DOHH2 (cell line): ENCODE measurements around the gene SH2D6.

Source experiments
- H3F3A ChIP-seq: fragments of 200-600 bp; sonication (generic), shearing (Covaris generic); 2 replicates; pipeline ENCODE4 v1.6.0; 2016; ENCODE audit warnings: antibody characterized with exemption, mild to moderate bottlenecking; ENCODE audit not compliant: control insufficient read depth, insufficient read depth
- H3K27ac ChIP-seq: fragments of 200-600 bp; sonication (generic); 2 replicates; pipeline ENCODE4 v1.5.1; 2014; ENCODE audit warnings: low read depth, mild to moderate bottlenecking, low read length, moderate library complexity
- H3K27me3 ChIP-seq: fragments of 200-600 bp; sonication (generic); 2 replicates; pipeline ENCODE4 v1.6.1; 2014; ENCODE audit warnings: mild to moderate bottlenecking, low read length, mixed read lengths; ENCODE audit not compliant: control insufficient read depth
- H3K36me3 ChIP-seq: fragments of 200-600 bp; sonication (generic); 2 replicates; pipeline ENCODE4 v1.6.1; 2014; ENCODE audit warnings: mild to moderate bottlenecking, low read length, moderate library complexity, mixed read lengths; ENCODE audit not compliant: control insufficient read depth
- H3K4me1 ChIP-seq: fragments of 200-600 bp; sonication (generic); 2 replicates; pipeline ENCODE4 v1.6.1; 2014; ENCODE audit warnings: mild to moderate bottlenecking, low read length, mixed read lengths; ENCODE audit not compliant: control insufficient read depth
- H3K4me2 ChIP-seq: fragments of 200-600 bp; sonication (generic); 2 replicates; pipeline ENCODE4 v1.6.0; 2014; ENCODE audit warnings: mild to moderate bottlenecking, low read length, moderate library complexity
- H3K4me3 ChIP-seq: fragments of 200-600 bp; sonication (generic); 2 replicates; pipeline ENCODE4 v1.5.1; 2014; ENCODE audit warnings: mild to moderate bottlenecking, low read length, mixed read lengths
- H3K79me2 ChIP-seq: fragments of 200-600 bp; sonication (generic); 2 replicates; pipeline ENCODE4 v1.6.1; 2014; ENCODE audit warnings: mild to moderate bottlenecking, low read length, mixed read lengths; ENCODE audit not compliant: control insufficient read depth
- H3K9me2 ChIP-seq: fragments of 200-600 bp; sonication (generic); replicated peaks from 2 replicates; pipeline ENCODE4 v1.6.1; 2014; ENCODE audit warnings: mild to moderate bottlenecking, low read length, mixed read lengths; ENCODE audit not compliant: control insufficient read depth
- H3K9me3 ChIP-seq: fragments of 200-600 bp; sonication (generic); 2 replicates; pipeline ENCODE4 v1.6.1; 2014; ENCODE audit warnings: antibody characterized with exemption, low read length, mixed read lengths; ENCODE audit not compliant: control insufficient read depth, insufficient read depth
- H4K20me1 ChIP-seq: fragments of 200-600 bp; sonication (generic); 2 replicates; pipeline ENCODE4 v1.6.0; 2014; ENCODE audit warnings: low read depth, mild to moderate bottlenecking, antibody characterized with exemption, low read length, moderate library complexity; ENCODE audit not compliant: control insufficient read depth, insufficient read depth
- CTCF ChIP-seq: fragments of 200-600 bp; sonication (generic); IDR thresholded peaks from one replicate; pipeline ENCODE4 v1.5.1; 2014; ENCODE audit warnings: antibody characterized with exemption, mild to moderate bottlenecking, low read depth, low read length; ENCODE audit not compliant: poor library complexity, severe bottlenecking
- EZH2phosphoT487 ChIP-seq: fragments of 200-600 bp; sonication (generic); IDR thresholded peaks from 2 replicates; pipeline ENCODE4 v1.6.1; 2017; ENCODE audit warnings: borderline replicate concordance, mild to moderate bottlenecking, antibody characterized with exemption, low read length, moderate library complexity, mixed read lengths

Gene SH2D6

GRCh38 chr2:85428343-85428881 lies 9.9 kb downstream of the SH2D6 start:
- H3K4me2 ChIP-seq: no peak overlapping the region
- no peaks in the 10 kb centered on the region for H3K79me2 ChIP-seq

DNA sequence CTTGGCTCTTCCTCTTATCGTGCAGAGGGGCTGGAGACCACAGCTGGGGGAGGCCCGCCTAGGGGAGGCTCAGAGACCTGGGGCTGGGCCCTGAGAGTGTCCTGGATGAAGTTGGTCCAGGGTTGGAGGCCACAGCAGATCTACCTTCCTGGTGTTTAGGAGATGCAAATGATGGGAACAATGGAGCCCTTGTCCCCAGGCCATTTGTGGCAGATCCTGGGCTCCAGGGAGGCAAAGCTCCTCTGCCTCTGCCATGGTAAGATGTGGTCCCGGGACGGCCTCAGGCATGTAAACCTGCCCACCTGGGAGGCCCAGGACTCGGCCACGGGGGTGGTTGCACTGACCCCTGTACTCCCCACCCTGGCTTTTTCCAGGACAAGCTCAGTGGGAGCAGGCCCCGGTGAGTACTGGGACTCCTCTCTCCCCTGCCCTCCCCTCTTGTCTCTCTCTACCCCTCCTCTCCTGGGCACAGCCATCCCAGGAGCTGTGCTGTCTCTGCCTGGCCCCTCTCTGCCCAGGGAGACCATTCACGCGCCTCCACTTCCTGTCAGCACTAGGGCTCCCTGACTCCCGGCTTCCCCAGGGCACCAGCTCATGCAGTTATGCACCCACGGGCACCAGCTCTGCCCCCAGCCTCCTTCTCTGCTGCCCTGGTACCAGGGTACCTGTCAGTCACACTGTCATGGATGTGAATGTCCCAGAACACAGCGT lies 10.9 kb downstream of the SH2D6 start:
- H3K4me2 ChIP-seq: no peak overlapping the region
- H3K4me3 ChIP-seq: no peak overlapping the region
- H3K4me1 ChIP-seq: peaks cover 6% of the 10 kb centered on the region; the same call in 1 of the 2 replicates
- no peaks in the 10 kb centered on the region for H3K9me2 ChIP-seq
- no peaks in the 10 kb centered on the region for H3K79me2 ChIP-seq
- no peaks in the 10 kb centered on the region for H4K20me1 ChIP-seq
- H3K27me3 ChIP-seq: no peaks in the 10 kb centered on the region
- no peaks in the 10 kb centered on the region for H3F3A ChIP-seq
- H3K36me3 ChIP-seq: no peaks in the 10 kb centered on the region
- H3K27ac ChIP-seq: no peak overlapping the region
- no peaks in the 10 kb centered on the region for H3K9me3 ChIP-seq
- no peak for TF ChIP-seq EZH2phosphoT487
- no peak for TF ChIP-seq CTCF

More at GRCh38 chr2:85428343-85428881, 9.9 kb downstream of the SH2D6 start:
- no peak overlapping the region for H3K27ac ChIP-seq
- no peaks in the 10 kb centered on the region for H3K9me3 ChIP-seq
- no peaks in the 10 kb centered on the region for H3K27me3 ChIP-seq
- no peaks in the 10 kb centered on the region for H3F3A ChIP-seq
- H3K4me1 ChIP-seq: peaks cover 6% of the 10 kb centered on the region; the same call in 1 of the 2 replicates
- H4K20me1 ChIP-seq: no peaks in the 10 kb centered on the region
- no peaks in the 10 kb centered on the region for H3K9me2 ChIP-seq
- no peak overlapping the region for H3K4me3 ChIP-seq
- H3K36me3 ChIP-seq: no peaks in the 10 kb centered on the region
- TF ChIP-seq CTCF: no peak
- no peak for TF ChIP-seq EZH2phosphoT487

DNA sequence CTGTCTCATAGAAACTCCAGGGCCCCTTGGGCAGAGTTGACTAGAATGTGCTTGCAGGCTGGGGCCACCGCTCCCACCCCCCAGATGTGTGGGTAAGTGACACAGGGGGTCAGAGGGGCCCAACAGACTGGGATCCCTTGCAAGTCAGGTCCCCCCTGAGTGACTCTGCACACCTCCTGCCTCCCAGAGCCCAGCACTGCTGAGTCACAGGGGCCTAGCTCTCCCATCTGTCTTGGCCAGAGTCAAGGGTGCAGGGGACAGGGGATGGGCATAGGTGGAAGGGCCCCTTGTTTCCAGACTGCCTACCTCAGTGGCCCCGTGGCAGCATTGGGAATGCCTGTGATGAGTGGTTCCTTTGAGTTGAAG lies 11.4 kb downstream of the SH2D6 start:
- Histone ChIP-seq H3K27me3 (no peaks in the 10 kb centered on the region), H3K4me1 (peaks cover 6% of the 10 kb centered on the region; the same call in 1 of the 2 replicates), H3K4me2 (no peak overlapping the region)

More for the DNA sequence above, 11.4 kb downstream of the SH2D6 start:
- Histone ChIP-seq H3F3A (no peaks in the 10 kb centered on the region), H3K9me3 (no peaks in the 10 kb centered on the region), H3K9me2 (no peaks in the 10 kb centered on the region), H4K20me1 (no peaks in the 10 kb centered on the region), H3K36me3 (no peaks in the 10 kb centered on the region), H3K27ac (no peak overlapping the region), H3K4me3 (no peak overlapping the region), H3K79me2 (no peaks in the 10 kb centered on the region)
- no peak for TF ChIP-seq CTCF
- no peak for TF ChIP-seq EZH2phosphoT487
